AG09319 (cell line): Measurements from ENCODE around the gene HAP1.

Source experiments
- DNase-seq: peaks from one replicate; pipeline ENCODE4 v3.0.0-alpha.2; 2010; ENCODE audit warnings: low read depth; ENCODE audit errors: extremely low read depth
- CTCF ChIP-seq: IDR thresholded peaks from 2 replicates; pipeline ENCODE4 v1.5.1; 2011; ENCODE audit warnings: low read depth, mild to moderate bottlenecking, inconsistent platforms, low read length, moderate library complexity

HAP1 gene

GRCh38 chr17:41724476-41725050 is 9.9 kb downstream of the HAP1 start:
- DNase-seq: no peak
- no peak for TF ChIP-seq CTCF

- no peak for DNase-seq
- no peak for TF ChIP-seq CTCF
These were observed 10.5 kb downstream of the HAP1 start for GRCh38 chr17:41723801-41724475.

GRCh38 chr17:41722231-41722630 is 12.2 kb downstream of the HAP1 start:
- TF ChIP-seq CTCF: no peak
- DNase-seq: no peak

- TF ChIP-seq CTCF: no peak
These were observed 16.2 kb downstream of the HAP1 start for GRCh38 chr17:41718287-41718645.

GRCh38 chr17:41717408-41718286 is 16.8 kb downstream of the HAP1 start:
- DNase-seq: no peak
- no peak for TF ChIP-seq CTCF

More at GRCh38 chr17:41718287-41718645, 16.2 kb downstream of the HAP1 start:
- no peak for DNase-seq

- DNase-seq: no peak
- no peak for TF ChIP-seq CTCF
These were observed 22.6 kb downstream of the HAP1 start, which contains the start of gene GAST for GRCh38 chr17:41711669-41712400. TSS of gene GAST (plus strand) at chr17:41712331. CDS start at chr17:41715437, 3,106 bp downstream.
